Gastroesophageal sphincter (tissue), 4 donors: ENCODE results near the gene TPMT. TPM values are rescaled to one million over a fixed set of nuclear protein-coding genes. Genes with fewer than 3 reads are reported as not detected.

Experiments
- ATAC-seq: fragments of 150-250 bp; one replicate; pipeline ENCODE4 v1.9.1; 2016; ENCODE audit warnings: mild to moderate bottlenecking, moderate library complexity
- H3K27ac ChIP-seq, 4 donors: fragments of 200-600 bp; sonication (generic) in 3 of 4; 1 replicate in 3 of 4; 2 replicates in 1 of 4; pipeline ENCODE4 v1.5.1; 2016 to 2019
- H3K27me3 ChIP-seq: fragments of 200-600 bp; sonication (generic); one replicate; pipeline ENCODE4 v1.5.1; 2019
- H3K36me3 ChIP-seq, 2 donors: fragments of 200-600 bp; sonication (generic); one replicate each; pipeline ENCODE4 v1.5.1; 2019; ENCODE audit warnings: control low read depth in 1 of 2
- H3K4me1 ChIP-seq, 3 donors: fragments of 200-600 bp; sonication (generic); 1 replicate in 2 of 3; 2 replicates in 1 of 3; pipeline ENCODE4 v1.5.1; 2016 to 2019; ENCODE audit warnings: control low read depth in 2 of 3
- H3K4me3 ChIP-seq, 2 donors: fragments of 200-600 bp; sonication (generic); one replicate each; pipeline ENCODE4 v1.5.1; 2019; ENCODE audit warnings: mild to moderate bottlenecking in 1 of 2, moderate library complexity in 1 of 2
- H3K9me3 ChIP-seq, 3 donors: fragments of 200-600 bp; sonication (generic); one replicate each; pipeline ENCODE4 v1.5.1; 2017 to 2019; ENCODE audit warnings: control low read depth in 2 of 3
- EP300 ChIP-seq: sonication (generic); formaldehyde crosslinking; IDR thresholded peaks from one replicate; pipeline ENCODE4 v1.6.1; 2017; ENCODE audit warnings: antibody characterized with exemption, mild to moderate bottlenecking
- POLR2A ChIP-seq, 2 donors: fragments of 450-650 bp; IDR thresholded peaks; one replicate each; pipeline ENCODE4 v1.6.1; 2017; ENCODE audit warnings: antibody characterized with exemption in 2 of 2, mild to moderate bottlenecking in 2 of 2, moderate library complexity in 1 of 2
- POLR2AphosphoS5 ChIP-seq: sonication (generic); formaldehyde crosslinking; IDR thresholded peaks from one replicate; pipeline ENCODE4 v1.6.1; 2017; ENCODE audit warnings: antibody characterized with exemption
- WGBS, 2 donors: methylation state at CpG; one replicate each; pipeline ENCODE4 v1.1.5; 2018; ENCODE audit warnings: low coverage in 1 of 2; 5-methylcytosine and 5-hydroxymethylcytosine counted together
- total RNA-seq, 4 donors: library from RNA; depleted of rRNA; stranded (reverse); fragments of >200 nt; gene quantifications; one replicate each; pipeline ENCODE4 v1.1.0, GENCODE V29; 2016
- TF ChIP-seq, protein P1 (sequence below), 4 experiments: fragments of 200-600 bp in 2 of 4; fragments of 450-650 bp in 2 of 4; sonication (generic) in 1 of 4; IDR thresholded peaks; one replicate each; pipeline ENCODE4 v1.5.1; 2017 to 2019; ENCODE audit warnings: antibody characterized with exemption in 4 of 4, mild to moderate bottlenecking in 2 of 4, moderate library complexity in 2 of 4

TPMT gene
- total RNA-seq, 4 donors from 2014 or later, result 5.7 to 8.9 (median 7.2) TPM

DNA sequence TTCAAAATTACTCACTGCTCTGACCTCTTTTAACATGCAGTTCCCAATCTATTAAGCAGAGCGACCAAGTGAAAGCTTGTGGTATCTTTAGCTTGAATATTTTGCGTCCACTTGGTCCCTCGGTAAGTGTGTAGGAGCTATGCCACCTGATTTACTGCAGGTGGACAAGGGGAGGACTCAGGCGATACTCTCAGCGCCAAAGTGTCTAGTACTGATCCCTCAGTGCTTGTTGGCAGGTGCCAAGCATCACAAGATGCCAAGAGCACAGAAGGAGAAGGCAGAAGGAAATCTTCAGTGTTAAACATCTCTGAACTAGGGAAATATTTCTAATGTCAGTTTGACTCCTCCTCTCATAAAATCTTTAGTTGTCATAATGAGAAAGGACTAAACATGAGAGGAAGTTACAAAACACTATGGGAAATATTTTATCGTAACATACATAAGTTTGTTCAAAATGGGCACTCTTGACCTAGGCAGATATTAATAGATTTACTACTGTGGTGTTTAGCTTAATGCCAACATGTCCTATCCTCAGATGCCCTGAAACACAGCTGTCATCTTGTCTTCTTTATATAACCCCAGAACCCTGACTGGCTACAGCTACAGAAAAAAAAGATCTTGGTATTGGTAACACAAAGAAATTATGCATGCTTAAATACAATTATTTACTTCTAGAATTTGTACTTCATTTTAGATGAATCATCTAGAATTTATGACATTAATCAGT is 51.9 kb downstream of the TPMT start:
- Histone ChIP-seq H3K4me1 (no peaks in the 10 kb centered on the region), H3K36me3 (no peaks in the 10 kb centered on the region), H3K4me3 (no peak overlapping the region), H3K27me3 (no peaks in the 10 kb centered on the region), H3K27ac (no peak overlapping the region), H3K9me3 (peaks cover 0 to 6% (median 0%) of the 10 kb centered on the region in 3 donors)
- no peak for ATAC-seq
- TF ChIP-seq POLR2A (IDR thresholded peaks at IDR 0.05) (no peak), EP300 (no peak), POLR2AphosphoS5 (no peak)
- TF ChIP-seq, protein P1, sequence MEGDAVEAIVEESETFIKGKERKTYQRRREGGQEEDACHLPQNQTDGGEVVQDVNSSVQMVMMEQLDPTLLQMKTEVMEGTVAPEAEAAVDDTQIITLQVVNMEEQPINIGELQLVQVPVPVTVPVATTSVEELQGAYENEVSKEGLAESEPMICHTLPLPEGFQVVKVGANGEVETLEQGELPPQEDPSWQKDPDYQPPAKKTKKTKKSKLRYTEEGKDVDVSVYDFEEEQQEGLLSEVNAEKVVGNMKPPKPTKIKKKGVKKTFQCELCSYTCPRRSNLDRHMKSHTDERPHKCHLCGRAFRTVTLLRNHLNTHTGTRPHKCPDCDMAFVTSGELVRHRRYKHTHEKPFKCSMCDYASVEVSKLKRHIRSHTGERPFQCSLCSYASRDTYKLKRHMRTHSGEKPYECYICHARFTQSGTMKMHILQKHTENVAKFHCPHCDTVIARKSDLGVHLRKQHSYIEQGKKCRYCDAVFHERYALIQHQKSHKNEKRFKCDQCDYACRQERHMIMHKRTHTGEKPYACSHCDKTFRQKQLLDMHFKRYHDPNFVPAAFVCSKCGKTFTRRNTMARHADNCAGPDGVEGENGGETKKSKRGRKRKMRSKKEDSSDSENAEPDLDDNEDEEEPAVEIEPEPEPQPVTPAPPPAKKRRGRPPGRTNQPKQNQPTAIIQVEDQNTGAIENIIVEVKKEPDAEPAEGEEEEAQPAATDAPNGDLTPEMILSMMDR (IDR thresholded peaks at IDR 0.05), result no peak
- 75 to 86% methylated on average over 1 to 6 of the region's 6 CpGs for WGBS, 2 donors

DNA sequence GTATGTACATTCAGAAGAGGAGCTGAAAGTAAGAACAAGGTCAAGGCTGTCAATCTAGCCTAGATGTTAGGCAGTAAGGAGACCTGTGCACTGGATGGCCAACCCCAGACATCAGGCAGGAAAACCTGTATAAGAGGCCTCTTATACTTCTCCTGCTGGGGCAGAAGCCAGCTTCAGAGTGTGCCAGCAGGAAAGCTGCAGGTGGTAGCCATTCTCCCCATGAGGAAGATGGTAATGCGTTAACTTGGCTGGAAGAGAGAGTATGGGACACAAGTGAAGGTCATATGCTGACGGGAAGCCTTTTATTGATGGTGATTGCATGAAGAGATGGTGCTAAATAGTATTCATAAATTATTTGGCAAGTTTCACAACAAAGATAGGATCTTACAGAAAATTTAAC is 53.0 kb downstream of the TPMT start:
- H3K36me3 ChIP-seq, result no peaks in the 10 kb centered on the region
- no peaks in the 10 kb centered on the region for H3K27me3 ChIP-seq
- no peak overlapping the region for H3K27ac ChIP-seq
- no peaks in the 10 kb centered on the region for H3K9me3 ChIP-seq
- H3K4me3 ChIP-seq, result no peak overlapping the region
- TF ChIP-seq, protein P1 (IDR thresholded peaks at IDR 0.05), result no peak
- TF ChIP-seq POLR2AphosphoS5, result no peak
- TF ChIP-seq EP300, result no peak
- no peak for TF ChIP-seq POLR2A (IDR thresholded peaks at IDR 0.05)
- ATAC-seq, result no peak
- 95 to 100% methylated on average over 1 to 2 of the region's 2 CpGs for WGBS, 2 donors
- H3K4me1 ChIP-seq, result no peaks in the 10 kb centered on the region

DNA sequence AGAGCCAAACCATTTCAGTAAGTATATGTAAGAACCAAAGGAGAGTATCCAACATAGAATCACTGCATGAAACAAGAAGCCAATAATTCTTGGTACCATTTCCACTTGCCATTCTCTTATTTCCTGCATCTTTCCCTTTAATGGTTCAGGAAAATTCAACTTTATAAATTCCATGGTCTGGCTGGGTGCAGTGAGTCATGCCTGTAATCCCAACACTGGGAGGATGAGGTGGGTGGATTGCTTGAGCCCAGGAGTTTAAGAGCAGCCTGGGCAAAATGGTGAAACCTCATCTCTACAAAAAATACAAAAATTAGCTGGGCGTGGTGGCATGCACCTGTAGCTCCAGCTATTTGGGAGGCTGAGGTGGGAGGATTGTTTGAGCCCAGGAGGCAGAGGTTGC is 53.6 kb downstream of the TPMT start:
- no peaks in the 10 kb centered on the region for H3K36me3 ChIP-seq
- no peaks in the 10 kb centered on the region for H3K4me1 ChIP-seq
- TF ChIP-seq EP300 (no peak), POLR2AphosphoS5 (no peak)
- 77 to 100% methylated on average over 1 of the region's 1 CpG for WGBS, 2 donors
- no peaks in the 10 kb centered on the region for H3K27me3 ChIP-seq
- H3K9me3 ChIP-seq, result no peaks in the 10 kb centered on the region
- no peak overlapping the region for H3K27ac ChIP-seq
- no peak for ATAC-seq
- H3K4me3 ChIP-seq, result no peak overlapping the region

DNA sequence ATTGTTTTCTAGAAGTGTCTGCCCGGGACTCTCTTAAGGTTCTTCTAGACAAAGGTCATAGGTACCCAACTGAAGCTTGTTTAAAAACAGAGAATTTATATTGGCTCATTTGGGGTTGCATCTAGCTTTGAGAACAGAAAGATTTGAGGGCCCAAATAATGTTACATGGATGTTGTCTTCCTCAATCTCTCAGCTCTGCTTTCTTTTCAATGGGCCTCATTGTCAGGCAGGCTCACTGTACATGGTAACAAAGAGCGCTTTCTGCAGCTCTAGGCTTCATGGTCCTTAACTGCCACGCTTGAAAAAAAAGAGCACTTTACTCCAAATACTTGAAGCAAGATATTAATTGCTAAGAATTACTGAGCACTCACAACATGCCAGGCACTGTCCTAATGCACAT is 54.6 kb downstream of the TPMT start:
- Histone ChIP-seq H3K27ac (no peak overlapping the region), H3K4me1 (no peaks in the 10 kb centered on the region), H3K9me3 (no peaks in the 10 kb centered on the region), H3K36me3 (no peaks in the 10 kb centered on the region), H3K27me3 (no peaks in the 10 kb centered on the region), H3K4me3 (no peak overlapping the region)
- 67 to 84% methylated on average over 3 of the region's 3 CpGs for WGBS, 2 donors
- no peak for ATAC-seq
- TF ChIP-seq EP300, result no peak
- TF ChIP-seq, protein P1 (IDR thresholded peaks at IDR 0.05), result no peak
- TF ChIP-seq POLR2A (IDR thresholded peaks at IDR 0.05), result no peak
- no peak for TF ChIP-seq POLR2AphosphoS5

DNA sequence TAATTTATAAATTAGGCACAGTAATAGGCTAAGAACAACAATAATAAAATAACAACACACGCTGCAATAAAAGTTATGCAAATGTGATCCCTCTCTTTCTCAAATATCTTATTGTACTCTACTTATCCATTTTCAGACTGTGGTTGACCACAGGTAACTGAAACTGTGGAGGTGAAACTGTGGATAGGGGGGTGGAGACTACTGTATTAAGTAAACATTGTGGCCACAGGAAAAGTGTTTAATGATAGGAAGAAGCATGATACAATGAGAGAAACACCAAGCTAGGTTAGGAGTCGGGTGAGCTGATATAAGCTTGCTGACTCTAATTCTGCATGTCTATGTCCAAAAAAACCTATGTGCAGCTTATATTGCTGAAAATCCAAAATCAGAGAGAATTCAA is 55.4 kb downstream of the TPMT start:
- 82 to 96% methylated on average over 2 of the region's 2 CpGs for WGBS, 2 donors
- ATAC-seq, result no peak
- no peaks in the 10 kb centered on the region for H3K36me3 ChIP-seq
- H3K4me1 ChIP-seq, result no peaks in the 10 kb centered on the region
- no peak overlapping the region for H3K27ac ChIP-seq
- TF ChIP-seq POLR2AphosphoS5 (no peak), POLR2A (IDR thresholded peaks at IDR 0.05) (no peak), EP300 (no peak)
- TF ChIP-seq, protein P1 (IDR thresholded peaks at IDR 0.05), result no peak
- H3K9me3 ChIP-seq, result no peaks in the 10 kb centered on the region
- no peaks in the 10 kb centered on the region for H3K27me3 ChIP-seq
- H3K4me3 ChIP-seq, result no peak overlapping the region
